H9 (cell line): ENCODE results near the gene RARA. TPM values are rescaled to one million over a fixed set of nuclear protein-coding genes. Genes with fewer than 3 reads are reported as not detected.

Source experiments
- DNase-seq: peaks from one replicate; pipeline ENCODE4 v3.0.0-alpha.2; 2017
- H2AFZ ChIP-seq: one replicate; pipeline ENCODE4 v1.6.1; 2013; ENCODE audit warnings: mild to moderate bottlenecking, low read length, control low read depth, moderate library complexity
- H2AK5ac ChIP-seq: 2 replicates; pipeline ENCODE4 v1.6.1; 2013; ENCODE audit warnings: low read length, control low read depth, mixed read lengths; ENCODE audit not compliant: insufficient read length
- H2BK120ac ChIP-seq: one replicate; pipeline ENCODE4 v1.6.1; 2013; ENCODE audit warnings: low read depth, mild to moderate bottlenecking, low read length, control low read depth, inconsistent platforms; ENCODE audit not compliant: poor library complexity, severe bottlenecking
- H2BK12ac ChIP-seq: 2 replicates; pipeline ENCODE4 v1.6.1; 2013; ENCODE audit warnings: low read length, control low read depth, mixed read lengths, low read depth; ENCODE audit not compliant: insufficient read length
- H2BK15ac ChIP-seq: 2 replicates; pipeline ENCODE4 v1.6.1; 2013; ENCODE audit warnings: low read depth, low read length, control low read depth
- H2BK20ac ChIP-seq: one replicate; pipeline ENCODE4 v1.6.1; 2013; ENCODE audit warnings: low read depth, mild to moderate bottlenecking, low read length, control low read depth, inconsistent platforms; ENCODE audit not compliant: poor library complexity, severe bottlenecking
- H2BK5ac ChIP-seq: 2 replicates; pipeline ENCODE4 v1.6.1; 2013; ENCODE audit warnings: low read length, control low read depth, mixed read lengths; ENCODE audit not compliant: insufficient read length
- H3K14ac ChIP-seq: 2 replicates; pipeline ENCODE4 v1.6.1; 2013; ENCODE audit warnings: low read length, control low read depth; ENCODE audit not compliant: insufficient read depth
- H3K18ac ChIP-seq: 2 replicates; pipeline ENCODE4 v1.6.1; 2013; ENCODE audit warnings: low read depth, mild to moderate bottlenecking, mixed read lengths, low read length, control low read depth; ENCODE audit not compliant: insufficient read length
- H3K23ac ChIP-seq: 2 replicates; pipeline ENCODE4 v1.6.1; 2013; ENCODE audit warnings: low read length, control low read depth, mixed read lengths, low read depth; ENCODE audit not compliant: insufficient read length
- H3K23me2 ChIP-seq: 2 replicates; pipeline ENCODE4 v1.6.1; 2013; ENCODE audit warnings: low read depth, mild to moderate bottlenecking, mixed read lengths, low read length, control low read depth; ENCODE audit not compliant: insufficient read length, poor library complexity, severe bottlenecking
- H3K27ac ChIP-seq: 2 replicates; pipeline ENCODE4 v1.5.1; 2013; ENCODE audit warnings: low read length, control low read depth, mixed read lengths, low read depth; ENCODE audit not compliant: insufficient read length
- H3K27me3 ChIP-seq: 2 replicates; pipeline ENCODE4 v1.6.1; 2013; ENCODE audit warnings: low read length, control low read depth, inconsistent platforms; ENCODE audit not compliant: insufficient read depth
- H3K4ac ChIP-seq: 2 replicates; pipeline ENCODE4 v1.6.1; 2013; ENCODE audit warnings: low read depth, mild to moderate bottlenecking, control low read depth, inconsistent platforms, low read length, moderate library complexity
- H3K4me1 ChIP-seq: 2 replicates; pipeline ENCODE4 v1.6.1; 2013; ENCODE audit warnings: low read length, control low read depth, inconsistent platforms; ENCODE audit not compliant: insufficient read depth
- H3K4me2 ChIP-seq: 2 replicates; pipeline ENCODE4 v1.6.1; 2013; ENCODE audit warnings: low read length, control low read depth, mixed read lengths; ENCODE audit not compliant: insufficient read length, insufficient read depth
- H3K56ac ChIP-seq: 2 replicates; pipeline ENCODE4 v1.6.1; 2013; ENCODE audit warnings: low read depth, mild to moderate bottlenecking, mixed read lengths, low read length, control low read depth; ENCODE audit not compliant: insufficient read length
- H3K79me1 ChIP-seq: 2 replicates; pipeline ENCODE4 v1.6.1; 2013; ENCODE audit warnings: low read depth, mild to moderate bottlenecking, moderate library complexity, low read length, control low read depth, inconsistent platforms; ENCODE audit not compliant: insufficient read depth, poor library complexity, severe bottlenecking
- H3K79me2 ChIP-seq: 2 replicates; pipeline ENCODE4 v1.6.1; 2013; ENCODE audit warnings: low read length, control low read depth, inconsistent platforms; ENCODE audit not compliant: insufficient read depth
- H3K9ac ChIP-seq: 2 replicates; pipeline ENCODE4 v1.6.1; 2013; ENCODE audit warnings: low read length, control low read depth, mixed read lengths; ENCODE audit not compliant: insufficient read length; ENCODE audit errors: extremely low read depth
- H3K9me3 ChIP-seq: one replicate; pipeline ENCODE4 v1.6.1; 2013; ENCODE audit warnings: low read depth, low read length, inconsistent platforms; ENCODE audit not compliant: control insufficient read depth
- H3T11ph ChIP-seq: one replicate; pipeline ENCODE4 v1.6.1; 2013; ENCODE audit warnings: mild to moderate bottlenecking, low read length, control low read depth, inconsistent platforms
- H4K20me1 ChIP-seq: one replicate; pipeline ENCODE4 v1.6.1; 2013; ENCODE audit not compliant: control insufficient read depth, insufficient read length, insufficient read depth
- H4K5ac ChIP-seq: 2 replicates; pipeline ENCODE4 v1.6.1; 2013; ENCODE audit warnings: low read depth, mild to moderate bottlenecking, mixed read lengths, low read length, control low read depth; ENCODE audit not compliant: insufficient read length
- H4K8ac ChIP-seq: replicated peaks from 2 replicates; pipeline ENCODE4 v1.6.1; 2013; ENCODE audit warnings: low read length, control low read depth, mixed read lengths, low read depth; ENCODE audit not compliant: insufficient read length
- H4K91ac ChIP-seq: 2 replicates; pipeline ENCODE4 v1.6.1; 2013; ENCODE audit warnings: low read depth, mild to moderate bottlenecking, moderate library complexity, mixed read lengths, low read length, control low read depth; ENCODE audit not compliant: insufficient read length
- H3K27ac Mint-ChIP-seq, 3 experiments: 2 replicates in 2 of 3; 3 replicates in 1 of 3; pipeline ENCODE4 v1.8.0; 2020 to 2021; ENCODE audit warnings: mixed read lengths in 3 of 3, mild to moderate bottlenecking in 1 of 3, moderate library complexity in 1 of 3
- H3K27me3 Mint-ChIP-seq: 2 replicates; pipeline ENCODE4 v1.8.0; 2021; ENCODE audit warnings: low read depth, mild to moderate bottlenecking, moderate library complexity, mixed read lengths
- H3K36me3 Mint-ChIP-seq, 3 experiments: 2 replicates in 2 of 3; 3 replicates in 1 of 3; pipeline ENCODE4 v1.8.0; 2020 to 2021; ENCODE audit warnings: low read depth in 3 of 3, mixed read lengths in 3 of 3; ENCODE audit not compliant: insufficient read depth in 1 of 3
- H3K4me1 Mint-ChIP-seq, 2 experiments: 2 replicates each; pipeline ENCODE4 v1.8.0; 2020; ENCODE audit warnings: mixed read lengths in 2 of 2
- H3K4me3 Mint-ChIP-seq, 2 experiments: 2 replicates in 1 of 2; 3 replicates in 1 of 2; pipeline ENCODE4 v1.8.0; 2020 to 2021; ENCODE audit warnings: mild to moderate bottlenecking in 2 of 2, mixed read lengths in 2 of 2, moderate library complexity in 1 of 2
- H3K9me3 Mint-ChIP-seq, 2 experiments: 2 replicates in 1 of 2; 3 replicates in 1 of 2; pipeline ENCODE4 v1.8.0; 2020; ENCODE audit warnings: mild to moderate bottlenecking in 2 of 2, mixed read lengths in 2 of 2, moderate library complexity in 1 of 2
- CTCF ChIP-seq: fragments of 200-600 bp; sonication (generic); conservative IDR thresholded peaks from 3 replicates; pipeline ENCODE4 v1.8.0; 2021; ENCODE audit warnings: antibody characterized with exemption, mild to moderate bottlenecking
- WGBS: extraction: QIAGEN DNeasy Blood & Tissue Kit; methylation state at CpG from one replicate; pipeline ENCODE4 v1.1.7; 2013; ENCODE audit warnings: missing lambda C conversion rate, low lambda C conversion rate, mixed read lengths; ENCODE audit not compliant: insufficient read length; ENCODE audit errors: extremely low coverage; 5-methylcytosine and 5-hydroxymethylcytosine counted together
- total RNA-seq: library from RNA; stranded (reverse); gene quantifications from 2 replicates; pipeline ENCODE4 v1.2.1, GENCODE V29; 2021

The RARA gene
- total RNA-seq, 1 experiment from 2014 or later = 17.6 TPM

- Histone ChIP-seq H4K8ac (no peak overlapping the region), H3K27me3 (no peaks in the 10 kb centered on the region), H2BK20ac (no peak overlapping the region), H2AK5ac (no peak overlapping the region), H3K79me2 (peaks cover 3% of the 10 kb centered on the region; the same call in 1 of the 2 replicates), H3K9ac (no peak overlapping the region), H3K79me1 (no peaks in the 10 kb centered on the region), H4K20me1 (no peaks in the 10 kb centered on the region), H2BK15ac (no peak overlapping the region), H2BK120ac (no peak overlapping the region), H3K14ac (no peak overlapping the region), H3K4me1 (no peaks in the 10 kb centered on the region; the same call in 1 of the 2 replicates), H3K18ac (no peak overlapping the region), H3K9me3 (no peaks in the 10 kb centered on the region), H3K27ac (no peak overlapping the region), H3K4me2 (no peak overlapping the region), H3K56ac (no peak overlapping the region), H2BK5ac (no peak overlapping the region), H4K5ac (no peak overlapping the region), H3K4ac (no peak overlapping the region), H3T11ph (no peak overlapping the region), H2AFZ (no peak overlapping the region), H4K91ac (no peak overlapping the region), H3K23ac (no peak overlapping the region), H2BK12ac (no peak overlapping the region), H3K23me2 (no peaks in the 10 kb centered on the region)
- no peak for DNase-seq
- H3K27me3 Mint-ChIP-seq = peaks cover 18% of the 10 kb centered on the region
- no peak for TF ChIP-seq CTCF
- no peak overlapping the region for H3K27ac Mint-ChIP-seq
- no peaks in the 10 kb centered on the region; a peak in 1 of 7 replicates for H3K36me3 Mint-ChIP-seq
- peaks cover 28 to 39% of the 10 kb centered on the region in 2 experiments for H3K4me1 Mint-ChIP-seq
- H3K9me3 Mint-ChIP-seq = no peaks in the 10 kb centered on the region
- no peak overlapping the region for H3K4me3 Mint-ChIP-seq
- no CpG with 5 or more reads among the region's 13 CpGs for WGBS
Measured at GRCh38 chr17:40325156-40326013, 16.4 kb downstream of the RARA start.
